ENCODE measurements around the gene ANKRD36B.
"Not testable (repeated sequence)": the region's sequence is repeated elsewhere in the genome, so short reads cannot be mapped to it uniquely, and the experiment has no call there.

The ANKRD36B gene

DNA sequence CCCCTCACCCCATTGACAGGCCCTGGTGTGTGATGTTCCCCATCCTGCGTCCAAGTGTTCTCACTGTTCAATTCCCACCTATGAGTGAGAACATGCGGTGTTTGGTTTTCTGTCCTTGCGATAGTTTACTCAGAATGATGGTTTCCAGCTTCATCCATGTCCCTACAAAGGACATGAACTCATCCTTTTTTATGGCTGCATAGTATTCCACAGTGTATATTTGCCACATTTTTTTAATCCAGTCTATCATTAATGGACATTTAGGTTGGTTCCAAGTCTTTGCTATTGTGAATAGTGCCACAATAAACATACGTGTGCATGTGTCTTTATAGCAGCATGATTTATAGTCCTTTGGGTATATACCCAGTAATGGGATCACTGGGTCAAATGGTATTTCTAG lies 6.5 kb upstream of the ANKRD36B start:
- CTCF ChIA-PET; DNase-seq (ENCODE audit: extremely low spot score); POLR2A ChIA-PET: not testable (repeated sequence)

DNA sequence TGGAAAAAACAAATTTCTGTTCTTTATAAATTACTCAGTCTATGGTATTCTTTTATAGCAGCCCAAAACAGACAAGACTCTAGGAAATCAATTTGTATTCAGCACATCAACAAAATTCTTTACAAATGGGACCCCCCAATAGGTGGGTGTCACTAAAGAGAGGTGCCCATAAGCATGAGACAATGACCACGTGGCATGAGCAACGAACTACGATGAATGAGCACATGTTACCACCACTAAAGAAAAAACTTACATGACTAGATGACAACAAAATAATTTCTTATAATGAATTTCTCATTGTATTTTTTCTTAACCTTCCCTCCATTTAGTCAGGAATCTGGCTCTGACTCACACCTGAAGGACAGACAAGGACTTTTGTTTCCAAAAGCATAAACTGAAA lies 3.8 kb upstream of the ANKRD36B start:
- CTCF ChIA-PET, POLR2A ChIA-PET: not testable (repeated sequence)

DNA sequence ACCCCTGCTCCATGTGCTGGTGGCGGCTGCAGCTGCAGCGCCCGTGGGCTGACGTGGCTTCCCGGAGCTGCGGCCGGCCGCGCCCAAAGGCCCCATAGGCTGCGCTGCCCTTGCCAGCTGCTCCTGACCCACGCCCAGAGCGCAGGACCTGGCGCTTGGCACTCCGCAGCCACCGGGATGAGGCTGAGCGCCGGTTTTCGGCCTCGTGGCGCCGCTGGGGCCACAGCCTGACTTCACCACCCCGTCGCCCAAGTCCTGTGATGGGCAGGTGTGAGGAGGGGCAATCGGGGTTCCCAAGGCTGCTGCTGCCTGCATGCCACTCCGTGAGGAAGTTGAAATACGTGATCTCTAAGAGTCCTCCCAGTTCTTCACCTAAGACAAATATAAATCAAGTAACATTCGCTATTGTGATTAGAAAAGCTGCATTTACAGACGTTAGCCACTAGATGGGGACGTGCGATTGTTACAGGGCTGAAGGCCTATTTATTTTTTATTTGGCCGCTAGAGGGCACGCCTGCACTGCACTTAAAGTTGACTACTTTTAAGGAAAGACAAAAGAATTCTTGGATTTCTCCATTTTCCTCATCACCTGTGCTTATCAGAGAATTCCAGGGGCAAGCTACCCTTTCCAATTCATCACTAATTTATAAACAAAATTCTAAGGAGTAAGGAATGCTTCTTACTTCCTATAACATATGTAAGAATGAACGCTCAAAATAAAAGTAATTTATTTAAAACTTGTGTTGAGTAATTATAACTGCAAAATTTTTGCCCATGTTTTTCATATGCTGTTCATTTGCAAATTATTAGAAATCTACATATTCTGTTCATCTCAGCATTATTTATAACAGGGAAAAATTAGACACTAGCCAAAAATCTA lies 1.1 kb upstream of the ANKRD36B start:
- ChIA-PET POLR2A (interaction anchor here (0.7 to 2.4 kb wide), 7 partner anchors 55 to 151 kb away, joined by 3 to 39 read pairs (median 5); partner anchors contain the start of genes ACTR1B and COX5B), CTCF (interaction anchor here (0.6 to 2.9 kb wide), 10 partner anchors 71 to 168 kb away, joined by 3 to 80 read pairs (median 3); no protein-coding TSS in a partner anchor)
- peak; percentile 28 for DNase-seq (ENCODE audit: extremely low spot score)
- peak; percentile 62 for TF ChIP-seq L3MBTL2 (conservative IDR thresholded peaks at IDR 0.05)

More for the DNA sequence above, 3.8 kb upstream of the ANKRD36B start:
- not testable (repeated sequence) for DNase-seq (ENCODE audit: extremely low spot score)

DNA sequence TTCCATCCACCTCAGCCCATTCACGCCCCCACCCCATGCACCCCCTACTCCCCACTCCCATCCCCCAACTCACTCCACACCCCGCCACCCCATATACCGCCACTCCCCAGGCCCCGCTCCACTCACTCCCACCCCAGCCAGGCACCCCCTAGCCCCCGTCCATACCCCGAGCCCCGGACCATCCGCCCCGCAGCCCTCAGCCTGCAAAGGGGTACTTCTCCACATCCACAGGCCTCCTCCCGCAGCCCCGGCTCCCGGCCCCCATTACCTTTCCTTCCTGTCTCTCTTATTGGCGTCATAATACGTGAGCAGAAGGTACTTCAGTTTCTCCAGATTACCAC lies 450 bp downstream of the ANKRD36B start:
- DNase-seq (ENCODE audit: extremely low spot score): not testable (repeated sequence)
- CTCF ChIA-PET: interaction anchor here (2.9 kb wide), 1 partner anchor 109 kb away, joined by 80 read pairs; no protein-coding TSS in a partner anchor
- POLR2A ChIA-PET: interaction anchor here (2.2 to 2.4 kb wide), 3 partner anchors 57 to 109 kb away, joined by 9 to 39 read pairs (median 13); partner anchors contain the start of genes ACTR1B and COX5B

DNA sequence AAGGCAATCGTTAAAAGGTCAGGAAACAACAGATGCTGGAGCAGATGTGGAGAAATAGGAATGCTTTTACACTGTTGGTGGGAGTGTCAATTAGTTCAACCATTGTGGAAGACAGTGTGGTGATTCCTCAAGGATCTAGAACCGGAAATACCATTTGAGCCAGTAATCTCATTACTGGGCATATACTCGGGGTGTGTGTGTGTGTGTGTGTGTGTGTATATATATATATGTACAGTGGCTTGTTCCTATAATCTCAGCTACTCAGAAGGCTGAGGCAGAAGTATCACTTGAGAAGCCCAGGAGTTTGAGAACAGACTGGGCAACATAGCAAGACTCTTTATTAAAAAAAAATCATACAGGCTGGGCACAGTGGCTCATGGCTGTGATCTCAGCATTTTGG lies 24.0 kb downstream of the ANKRD36B start:
- CTCF ChIA-PET; POLR2A ChIA-PET; DNase-seq (ENCODE audit: extremely low spot score): not testable (repeated sequence)

DNA sequence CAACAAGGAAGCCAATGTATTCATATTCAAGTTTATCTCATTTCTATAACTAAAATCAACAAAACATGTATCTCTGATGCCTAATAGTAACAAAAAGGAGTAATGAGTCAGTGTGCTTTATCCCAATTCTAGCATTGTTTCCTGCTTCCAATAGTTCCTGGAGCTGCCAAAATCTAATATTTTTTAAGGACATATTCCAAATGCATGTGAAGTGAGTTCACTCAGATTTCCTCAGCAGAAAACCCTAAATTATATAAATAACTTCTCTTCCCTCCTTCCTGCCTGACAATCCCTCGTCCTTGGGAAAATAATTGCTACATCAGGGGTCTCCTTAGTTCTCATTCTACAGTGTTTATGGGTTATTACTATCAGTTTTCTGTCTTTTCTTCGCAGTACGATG lies 37.3 kb downstream of the ANKRD36B start:
- DNase-seq (ENCODE audit: extremely low spot score); POLR2A ChIA-PET; CTCF ChIA-PET: not testable (repeated sequence)

DNA sequence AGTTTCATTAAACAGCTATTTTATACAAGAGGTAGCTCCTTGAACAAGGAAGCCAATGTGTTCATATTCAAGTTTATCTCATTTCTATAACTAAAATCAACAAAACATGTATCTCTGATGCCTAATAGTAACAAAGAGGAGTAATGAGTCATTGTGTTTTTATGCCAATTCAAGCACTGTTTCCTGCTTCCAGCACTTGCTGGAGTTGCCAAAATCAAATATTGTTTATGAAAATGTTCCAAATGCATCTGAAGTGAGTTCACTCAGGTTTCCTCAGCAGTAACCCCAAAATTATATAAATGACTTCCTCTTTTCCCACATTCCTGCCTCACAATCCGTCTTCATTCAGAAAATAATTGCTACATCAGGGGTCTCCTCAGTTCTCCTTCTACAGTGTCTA lies 39.2 kb downstream of the ANKRD36B start:
- DNase-seq (ENCODE audit: extremely low spot score); POLR2A ChIA-PET; CTCF ChIA-PET: not testable (repeated sequence)

DNA sequence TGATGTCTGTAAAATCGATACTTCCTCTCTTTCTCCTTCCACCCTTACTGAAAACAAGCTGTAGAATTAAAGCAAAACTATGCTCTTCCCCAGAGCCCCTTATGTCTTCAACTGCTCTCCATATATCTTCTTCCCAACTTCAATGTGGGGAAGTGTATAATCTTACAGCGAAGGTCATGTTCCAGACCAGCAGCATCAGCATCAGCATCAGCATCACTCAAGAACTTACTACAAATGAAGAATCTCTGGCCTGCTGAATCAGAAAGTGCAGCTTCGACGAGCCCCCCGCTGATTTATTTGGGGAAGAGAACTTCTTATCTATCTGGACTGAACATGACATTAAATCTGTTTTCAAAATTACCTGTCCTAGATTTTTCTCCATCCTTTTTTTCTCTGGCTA lies 40.6 kb downstream of the ANKRD36B start:
- CTCF ChIA-PET; DNase-seq (ENCODE audit: extremely low spot score); POLR2A ChIA-PET: not testable (repeated sequence)

DNA sequence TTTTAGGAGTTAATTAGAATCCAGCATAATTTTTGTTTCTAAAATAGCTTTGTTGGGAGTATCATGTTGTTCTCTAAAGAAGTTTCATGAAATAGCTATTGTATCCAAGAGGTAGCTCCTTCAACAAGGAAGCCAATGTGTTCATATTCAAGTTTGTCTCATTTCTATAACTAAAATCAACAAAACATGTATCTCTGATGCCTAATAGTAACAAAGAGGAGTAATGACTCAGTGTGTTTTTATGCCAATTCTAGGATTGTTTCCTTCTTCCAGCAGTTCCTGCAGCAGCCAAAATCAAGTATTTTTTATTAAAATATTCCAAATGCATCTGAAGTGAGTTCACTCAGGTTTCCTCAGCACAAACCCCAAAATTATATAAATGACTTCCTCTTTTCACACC lies 41.1 kb downstream of the ANKRD36B start:
- DNase-seq (ENCODE audit: extremely low spot score); POLR2A ChIA-PET; CTCF ChIA-PET: not testable (repeated sequence)

DNA sequence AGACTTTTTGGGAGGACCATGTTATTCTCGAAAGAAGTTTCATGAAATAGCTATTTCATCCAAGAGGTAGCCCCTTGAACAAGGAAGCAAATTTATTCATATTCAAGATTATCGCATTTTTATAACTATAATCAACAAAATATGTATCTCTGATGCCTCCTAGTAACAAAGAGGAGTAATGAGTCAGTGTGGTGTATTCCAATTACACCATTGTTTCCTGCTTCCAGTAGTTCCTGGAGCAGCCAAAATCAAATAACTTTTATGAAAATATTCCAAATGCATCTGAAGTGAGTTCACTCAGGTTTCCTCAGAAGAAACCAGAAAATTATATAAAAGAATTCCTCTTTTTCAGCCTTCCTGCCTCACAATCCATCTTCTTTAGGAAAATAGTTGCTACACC lies 43.0 kb downstream of the ANKRD36B start:
- ChIA-PET POLR2A (no interaction called here), CTCF (no interaction called here)
- no peak for DNase-seq (ENCODE audit: extremely low spot score)
- no peak for TF ChIP-seq HDGF (IDR thresholded peaks at IDR 0.05; ENCODE audit: borderline replicate concordance)
- no peak for TF ChIP-seq ZNF384 (IDR thresholded peaks at IDR 0.05)
- no peak for TF ChIP-seq BHLHE40 (IDR thresholded peaks at IDR 0.05; ENCODE audit: borderline replicate concordance)
- no peak for TF ChIP-seq TARDBP (IDR thresholded peaks at IDR 0.05)
- TF ChIP-seq CTBP1 (IDR thresholded peaks at IDR 0.05; ENCODE audit: borderline replicate concordance): no peak
- TF ChIP-seq FOXM1 (IDR thresholded peaks at IDR 0.05; ENCODE audit: borderline replicate concordance): no peak
- TF ChIP-seq L3MBTL2 (conservative IDR thresholded peaks at IDR 0.05): no peak
- TF ChIP-seq ARNT (IDR thresholded peaks at IDR 0.05): no peak
- TF ChIP-seq ELF4 (IDR thresholded peaks at IDR 0.05): no peak
- TF ChIP-seq NFRKB (IDR thresholded peaks at IDR 0.05): no peak
- TF ChIP-seq, protein P1, sequence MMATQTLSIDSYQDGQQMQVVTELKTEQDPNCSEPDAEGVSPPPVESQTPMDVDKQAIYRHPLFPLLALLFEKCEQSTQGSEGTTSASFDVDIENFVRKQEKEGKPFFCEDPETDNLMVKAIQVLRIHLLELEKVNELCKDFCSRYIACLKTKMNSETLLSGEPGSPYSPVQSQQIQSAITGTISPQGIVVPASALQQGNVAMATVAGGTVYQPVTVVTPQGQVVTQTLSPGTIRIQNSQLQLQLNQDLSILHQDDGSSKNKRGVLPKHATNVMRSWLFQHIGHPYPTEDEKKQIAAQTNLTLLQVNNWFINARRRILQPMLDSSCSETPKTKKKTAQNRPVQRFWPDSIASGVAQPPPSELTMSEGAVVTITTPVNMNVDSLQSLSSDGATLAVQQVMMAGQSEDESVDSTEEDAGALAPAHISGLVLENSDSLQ (IDR thresholded peaks at IDR 0.05): no peak
- no peak for TF ChIP-seq LEF1 (IDR thresholded peaks at IDR 0.05; ENCODE audit: borderline replicate concordance)
- no peak for TF ChIP-seq FOXK2 (IDR thresholded peaks at IDR 0.05)
- TF ChIP-seq FOXA1 (IDR thresholded peaks at IDR 0.05): no peak
- TF ChIP-seq SUZ12 (IDR thresholded peaks at IDR 0.05): no peak
- no peak for TF ChIP-seq SP1 (IDR thresholded peaks at IDR 0.05)

DNA sequence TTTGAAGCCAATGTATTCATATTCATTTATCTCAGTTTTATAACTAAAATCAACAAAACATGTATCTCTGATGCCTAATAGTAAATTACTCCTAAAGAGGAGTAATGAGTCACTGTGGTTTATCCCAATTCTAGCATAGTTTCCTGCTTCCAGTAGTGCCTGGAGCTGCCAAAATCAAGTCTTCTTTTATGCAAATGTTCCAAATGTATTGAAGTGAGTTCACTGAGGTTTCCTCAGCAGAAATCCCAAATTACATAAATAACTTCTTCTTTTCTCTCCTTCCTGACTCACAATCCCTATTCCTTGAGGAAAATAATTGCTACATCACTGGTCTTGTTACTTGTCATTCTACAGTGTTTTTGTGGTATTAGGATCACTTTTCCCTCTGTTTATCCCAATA lies 44.8 kb downstream of the ANKRD36B start:
- DNase-seq (ENCODE audit: extremely low spot score); POLR2A ChIA-PET; CTCF ChIA-PET: not testable (repeated sequence)

DNA sequence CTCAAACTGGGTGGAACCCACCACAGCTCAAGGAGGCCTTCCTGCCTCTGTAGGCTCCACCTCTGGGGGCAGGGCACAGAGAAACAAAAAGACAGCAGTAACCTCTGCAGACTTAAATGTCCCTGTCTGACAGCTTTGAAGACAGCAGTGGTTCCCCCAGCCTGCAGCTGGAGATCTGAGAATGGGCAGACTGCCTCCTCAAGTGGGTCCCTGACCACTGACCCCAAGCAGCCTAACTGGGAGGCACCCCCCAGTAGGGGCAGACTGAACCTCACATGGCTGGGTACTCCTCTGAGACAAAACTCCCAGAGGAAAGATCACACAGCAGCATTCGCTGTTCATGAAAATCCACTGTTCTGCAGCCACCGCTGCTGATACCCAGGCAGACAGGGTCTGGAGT lies 63.8 kb downstream of the ANKRD36B start:
- DNase-seq (ENCODE audit: extremely low spot score); POLR2A ChIA-PET; CTCF ChIA-PET: not testable (repeated sequence)

DNA sequence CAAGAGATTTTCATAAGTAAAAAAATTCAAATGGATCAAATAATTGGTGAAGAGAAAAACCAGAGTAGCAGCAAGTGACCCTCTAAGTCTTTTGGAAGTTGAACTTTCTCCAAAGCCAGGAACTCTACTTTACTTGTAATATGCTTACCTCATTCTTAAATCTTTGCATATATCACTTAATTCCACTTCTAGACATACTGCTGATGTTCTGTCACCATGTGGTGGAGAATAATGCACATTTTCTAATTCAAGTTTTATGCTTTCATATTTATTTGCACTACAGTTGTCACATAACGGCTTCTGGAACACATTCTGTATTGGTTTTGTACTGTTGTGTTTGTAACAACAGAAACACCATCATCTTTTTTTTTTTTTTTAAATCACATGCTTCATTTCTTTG lies 65.9 kb downstream of the ANKRD36B start:
- DNase-seq (ENCODE audit: extremely low spot score); CTCF ChIA-PET; POLR2A ChIA-PET: not testable (repeated sequence)

DNA sequence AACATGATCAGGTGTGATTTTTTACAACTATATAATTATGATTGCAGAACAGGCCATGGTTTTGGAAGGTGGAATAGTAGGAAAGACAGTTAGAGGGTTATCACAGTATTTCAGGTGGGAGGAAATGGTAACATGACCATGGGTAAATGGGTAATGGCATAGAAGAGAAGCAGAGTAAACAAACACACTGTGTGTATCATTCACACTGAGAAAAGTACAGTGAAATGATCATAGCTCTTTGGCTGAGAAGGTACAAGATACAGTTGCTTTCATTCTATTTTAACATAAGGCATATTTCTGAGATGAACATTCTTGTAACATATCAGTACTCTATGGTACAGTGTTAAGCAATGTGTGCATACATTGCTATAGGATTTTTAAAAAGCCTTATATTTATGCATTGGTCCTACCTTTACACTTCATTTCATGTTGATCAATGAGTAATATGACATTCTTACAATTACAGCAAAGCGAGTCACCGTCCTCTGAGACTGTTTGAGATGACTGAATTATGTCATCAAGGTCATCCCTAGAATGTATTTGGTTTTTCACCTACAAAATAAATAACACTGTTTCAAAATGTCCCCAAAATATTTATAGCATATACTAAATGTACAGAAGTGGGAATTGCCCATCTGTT lies 66.6 kb downstream of the ANKRD36B start:
- POLR2A ChIA-PET; CTCF ChIA-PET; DNase-seq (ENCODE audit: extremely low spot score): not testable (repeated sequence)

DNA sequence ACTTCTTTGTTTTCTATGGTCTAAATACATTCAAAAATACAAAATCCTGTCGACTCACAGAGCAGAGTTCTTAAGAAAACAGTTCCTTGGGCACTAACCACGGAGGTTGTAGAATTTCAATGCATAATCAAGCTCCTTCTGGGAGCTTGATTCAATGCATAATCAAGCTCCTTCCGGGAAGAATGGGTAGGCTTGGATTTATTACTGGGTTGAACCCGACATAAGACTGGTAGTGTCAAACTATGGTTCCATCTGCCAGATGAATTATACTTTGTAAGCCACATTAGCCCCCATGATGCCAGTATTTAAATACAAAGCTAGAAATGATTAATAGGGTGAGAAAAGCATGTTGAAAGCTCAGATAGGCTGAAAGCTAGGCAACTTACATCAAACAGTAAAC lies 94.0 kb downstream of the ANKRD36B start:
- POLR2A ChIA-PET; DNase-seq (ENCODE audit: extremely low spot score); CTCF ChIA-PET: not testable (repeated sequence)

All from HEK293T (cell line).